Ectodermal cell (in vitro differentiated cells): Measurements from ENCODE around the gene ADGRL1.
"Not testable (repeated sequence)": the region's sequence is repeated elsewhere in the genome, so short reads cannot be mapped to it uniquely, and the experiment has no call there.

Experiments
- H3K27ac ChIP-seq: 2 replicates; pipeline ENCODE4 v1.7.0; 2013; ENCODE audit warnings: mild to moderate bottlenecking, low read depth, low read length; ENCODE audit not compliant: insufficient read depth, poor library complexity, severe bottlenecking
- H3K27me3 ChIP-seq: 2 replicates; pipeline ENCODE4 v1.7.0; 2013; ENCODE audit warnings: mild to moderate bottlenecking, low read length; ENCODE audit not compliant: insufficient read depth, control insufficient read depth, poor library complexity, severe bottlenecking
- H3K36me3 ChIP-seq: one replicate; pipeline ENCODE4 v1.7.0; 2013; ENCODE audit warnings: low read length; ENCODE audit not compliant: control insufficient read depth, insufficient read depth
- H3K4me1 ChIP-seq: one replicate; pipeline ENCODE4 v1.7.0; 2013; ENCODE audit warnings: low read length; ENCODE audit not compliant: control insufficient read depth, insufficient read depth
- H3K4me3 ChIP-seq: 2 replicates; pipeline ENCODE4 v1.7.0; 2013; ENCODE audit warnings: low read depth, low read length, control low read depth; ENCODE audit not compliant: insufficient read depth
- H3K9me3 ChIP-seq: 2 replicates; pipeline ENCODE4 v1.7.0; 2013; ENCODE audit warnings: mild to moderate bottlenecking, low read length, moderate library complexity; ENCODE audit not compliant: control insufficient read depth
- WGBS, 2 experiments: methylation state at CpG; one replicate each; pipeline ENCODE4 v1.1.7; 2013; ENCODE audit warnings: missing lambda C conversion rate in 2 of 2; 5-methylcytosine and 5-hydroxymethylcytosine counted together

The ADGRL1 gene

GRCh38 chr19:14218620-14219330, 12.8 kb upstream of the ADGRL1 start:
- Histone ChIP-seq H3K4me1 (no peaks in the 10 kb centered on the region), H3K4me3 (no peak overlapping the region), H3K27me3 (no peaks in the 10 kb centered on the region), H3K27ac (no peak overlapping the region), H3K36me3 (no peaks in the 10 kb centered on the region), H3K9me3 (no peaks in the 10 kb centered on the region)
- WGBS, 2 experiments, result 91 to 93% methylated on average over 12 of the region's 12 CpGs

DNA sequence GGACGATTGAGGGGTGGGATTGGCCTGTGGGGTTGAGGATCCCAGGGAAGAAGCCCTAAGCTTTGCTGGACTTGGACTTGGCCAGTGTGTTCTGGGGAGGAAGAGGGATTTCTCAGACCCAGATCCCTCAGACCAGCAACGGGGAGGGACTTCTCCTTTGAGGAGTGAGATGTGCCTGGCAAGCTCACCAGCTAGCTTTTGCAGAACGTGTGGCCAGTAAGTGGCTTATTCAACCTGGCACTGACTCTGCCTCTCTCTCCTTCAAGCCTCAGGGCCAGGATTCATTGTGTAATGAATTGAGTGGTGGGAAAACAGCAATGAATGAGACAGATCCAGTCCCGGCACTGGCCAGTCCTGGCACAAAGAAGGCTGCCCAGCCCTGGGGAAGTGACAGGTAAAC, 11.9 kb upstream of the ADGRL1 start:
- not testable (repeated sequence) for H3K4me3 ChIP-seq, H3K4me1 ChIP-seq, H3K27me3 ChIP-seq, H3K9me3 ChIP-seq, H3K36me3 ChIP-seq, H3K27ac ChIP-seq
- WGBS, 2 experiments, result 54 to 58% methylated on average over 4 of the region's 4 CpGs

DNA sequence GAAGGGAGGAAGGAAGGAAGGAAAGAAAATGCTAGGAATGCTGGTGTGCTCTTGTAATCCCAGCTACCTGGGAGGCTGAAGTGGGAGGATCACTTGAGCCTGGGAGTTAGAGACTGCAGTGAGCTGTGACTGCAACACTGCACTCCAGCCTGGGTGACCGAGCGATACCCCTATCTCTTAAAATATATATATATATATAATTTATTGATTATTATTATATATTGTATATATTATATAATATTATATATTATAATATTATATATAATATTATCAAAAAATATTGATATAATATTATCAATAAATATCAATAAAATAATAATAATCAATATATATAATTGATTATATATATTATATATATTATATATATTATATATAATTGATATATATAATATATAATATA, 8.6 kb upstream of the ADGRL1 start:
- no peaks in the 10 kb centered on the region for H3K9me3 ChIP-seq
- no peak overlapping the region for H3K4me3 ChIP-seq
- WGBS, 2 experiments, result no CpG with 5 or more reads among the region's 2 CpGs
- H3K36me3 ChIP-seq, result no peaks in the 10 kb centered on the region
- H3K4me1 ChIP-seq, result no peaks in the 10 kb centered on the region
- no peak overlapping the region for H3K27ac ChIP-seq
- no peaks in the 10 kb centered on the region for H3K27me3 ChIP-seq

- not testable (repeated sequence) for H3K27ac ChIP-seq, H3K4me1 ChIP-seq, H3K36me3 ChIP-seq, H3K9me3 ChIP-seq, H3K27me3 ChIP-seq, H3K4me3 ChIP-seq
- 89 to 91% methylated on average over 9 of the region's 9 CpGs for WGBS, 2 experiments
These were observed 4.2 kb upstream of the ADGRL1 start for GRCh38 chr19:14210182-14210581.

GRCh38 chr19:14209401-14209800, 3.4 kb upstream of the ADGRL1 start:
- H3K27me3 ChIP-seq, H3K4me1 ChIP-seq, H3K36me3 ChIP-seq, H3K27ac ChIP-seq, H3K9me3 ChIP-seq, H3K4me3 ChIP-seq: not testable (repeated sequence)
- WGBS, 2 experiments, result 56 to 58% methylated on average over 40 of the region's 40 CpGs

- not testable (repeated sequence) for H3K9me3 ChIP-seq, H3K27me3 ChIP-seq, H3K36me3 ChIP-seq, H3K4me1 ChIP-seq, H3K27ac ChIP-seq, H3K4me3 ChIP-seq
- 73 to 75% methylated on average over 9 of the region's 9 CpGs for WGBS, 2 experiments
These were observed 2.5 kb upstream of the ADGRL1 start for GRCh38 chr19:14208496-14208895.

DNA sequence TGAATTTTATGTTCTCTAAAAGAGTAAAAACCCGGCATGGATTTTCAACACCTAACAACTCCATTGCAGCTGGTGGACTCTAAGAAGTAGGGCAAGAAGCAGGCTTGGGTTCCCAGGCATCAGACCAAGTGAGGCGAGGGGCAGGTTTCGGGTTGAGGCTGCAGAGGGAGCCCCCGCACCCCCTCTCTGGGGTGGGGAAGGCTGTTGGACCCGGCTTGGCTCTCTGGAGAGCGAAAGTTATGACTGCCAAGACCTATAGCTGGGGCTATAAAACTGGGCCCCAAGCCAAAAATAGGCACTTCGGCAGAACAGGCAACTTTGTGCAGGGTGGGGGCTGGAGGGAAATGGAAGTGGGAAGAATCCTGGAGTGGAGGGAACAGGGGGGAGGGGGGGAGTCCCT, 1.8 kb upstream of the ADGRL1 start:
- H3K27me3 ChIP-seq, H3K4me1 ChIP-seq, H3K27ac ChIP-seq, H3K9me3 ChIP-seq, H3K36me3 ChIP-seq: not testable (repeated sequence)
- WGBS, 2 experiments, result 76 to 77% methylated on average over 6 to 7 of the region's 7 CpGs
- peak overlapping the region; percentile 40 for H3K4me3 ChIP-seq

DNA sequence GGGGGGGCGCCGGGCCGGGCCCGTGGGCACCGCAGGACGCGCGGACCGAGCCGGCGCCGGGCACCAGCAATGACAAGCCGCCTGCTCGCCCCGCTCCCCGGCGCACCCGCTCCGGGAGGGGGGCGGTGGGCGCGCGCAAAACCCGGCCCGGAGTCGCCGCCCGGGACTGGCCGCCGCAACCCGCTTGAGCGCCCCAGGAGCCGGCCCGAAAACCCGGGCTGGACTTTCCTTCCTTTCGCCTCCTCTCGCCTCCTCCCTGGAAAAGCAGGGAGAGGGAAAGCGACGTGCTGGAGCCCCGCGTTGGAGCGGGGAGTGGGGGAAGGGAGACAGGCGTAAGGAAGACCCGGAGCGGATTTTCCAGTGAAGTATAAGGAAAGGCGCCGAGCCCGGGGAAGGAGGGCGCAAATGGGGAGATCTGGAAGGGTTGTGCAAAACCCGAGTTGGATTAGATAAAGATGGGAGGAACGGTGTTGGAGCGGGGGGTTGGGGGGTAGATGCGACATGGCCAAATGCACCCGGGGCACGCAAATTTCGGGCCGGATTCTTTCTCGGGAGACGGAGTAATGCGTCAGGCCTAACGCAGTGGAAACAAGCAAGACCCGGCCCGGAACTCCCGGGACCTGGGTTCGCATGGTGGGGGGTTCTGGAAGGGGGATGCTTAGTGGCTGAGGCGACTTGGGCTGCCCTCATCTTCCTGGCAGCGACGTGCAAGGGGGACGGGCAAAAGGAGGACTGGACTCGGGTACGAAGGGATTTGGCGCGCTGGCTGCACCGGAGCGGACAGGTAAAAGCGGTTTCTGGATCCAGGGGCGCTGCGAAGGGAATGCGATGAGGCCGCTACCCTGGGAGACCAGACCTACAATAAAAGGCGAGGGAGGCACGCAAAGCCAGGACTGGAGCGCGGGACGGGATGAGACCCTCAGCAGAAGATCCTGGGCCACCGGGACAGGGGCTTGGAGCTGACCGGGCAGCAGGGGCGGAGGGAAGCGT, 1.1 kb upstream of the ADGRL1 start:
- peak overlapping the region; percentile 93 for H3K27ac ChIP-seq
- H3K27me3 ChIP-seq, H3K9me3 ChIP-seq, H3K36me3 ChIP-seq, H3K4me1 ChIP-seq: not testable (repeated sequence)
- WGBS, 2 experiments, result 1% methylated on average over 89 of the region's 89 CpGs
- peak overlapping the region; percentile 40 for H3K4me3 ChIP-seq

DNA sequence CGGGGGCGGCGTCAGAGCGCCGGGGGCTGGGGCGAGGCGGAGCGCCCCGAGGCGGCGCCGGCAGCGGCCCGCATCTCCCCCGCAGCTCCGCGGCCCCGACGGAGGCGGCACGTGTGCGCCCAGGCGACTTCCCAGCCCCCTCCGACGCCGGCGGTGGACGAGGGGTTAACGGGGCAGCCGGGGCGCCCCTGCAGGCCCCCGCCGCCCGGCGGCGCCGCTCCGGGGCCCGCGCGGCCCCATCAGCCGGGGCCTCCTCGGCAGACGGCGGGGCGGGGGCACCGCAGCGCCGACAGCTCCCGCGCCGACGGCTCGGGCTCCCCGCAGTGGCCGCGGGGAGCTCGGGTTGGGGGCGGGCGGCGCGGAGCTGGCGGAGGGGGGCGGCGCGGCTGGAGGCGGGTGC, 339 bp upstream of the ADGRL1 start:
- H3K27ac ChIP-seq, H3K36me3 ChIP-seq, H3K4me1 ChIP-seq, H3K27me3 ChIP-seq, H3K9me3 ChIP-seq: not testable (repeated sequence)
- peak overlapping the region; percentile 66 for H3K4me3 ChIP-seq
- 0% methylated on average over 67 of the region's 67 CpGs for WGBS, 2 experiments

DNA sequence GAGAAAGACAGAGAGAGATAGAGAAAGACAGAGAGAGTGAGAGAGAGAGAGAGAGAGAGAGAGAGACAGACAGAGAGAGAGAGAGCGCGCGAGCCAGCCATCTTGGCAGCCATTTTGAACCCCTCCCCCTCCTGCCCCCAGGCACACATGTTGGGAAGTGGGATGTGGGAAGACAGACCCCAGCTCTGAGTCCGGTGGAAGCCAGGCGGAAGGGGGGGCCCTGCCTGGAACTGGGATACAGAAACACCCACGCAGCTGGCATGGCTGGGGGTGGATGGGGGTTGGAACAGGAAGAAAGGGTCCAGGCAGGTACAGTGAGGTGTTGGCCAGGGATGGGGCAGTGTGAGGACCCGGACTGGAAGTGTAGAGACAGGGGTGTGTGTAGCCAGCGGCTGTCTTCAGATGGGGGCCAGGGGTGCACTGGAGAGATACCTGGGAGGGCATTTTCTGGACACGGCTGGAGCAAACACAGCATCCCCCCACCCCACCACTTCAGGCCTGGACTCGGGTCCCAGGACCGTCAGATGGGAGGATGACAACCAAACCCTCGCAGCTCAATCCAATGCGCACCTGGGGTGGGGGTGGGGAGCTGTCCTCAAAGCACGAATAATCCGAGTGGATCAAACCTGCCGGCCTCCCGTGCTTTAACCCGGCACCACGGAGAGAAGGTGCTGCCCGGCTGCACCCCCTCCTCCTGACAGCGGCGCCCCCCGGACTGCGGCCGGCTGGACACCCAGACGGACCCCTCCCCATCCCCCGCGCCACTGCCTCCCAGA, 1.1 kb downstream of the ADGRL1 start:
- 0 to 2% methylated on average over 27 to 28 of the region's 28 CpGs for WGBS, 2 experiments
- not testable (repeated sequence) for H3K27me3 ChIP-seq, H3K36me3 ChIP-seq, H3K4me1 ChIP-seq, H3K9me3 ChIP-seq, H3K27ac ChIP-seq
- H3K4me3 ChIP-seq, result peak overlapping the region; percentile 66
